Limb (tissue), 2 donors: ENCODE results near the gene KRT23.

Experiments used
- DNase-seq, 2 donors: peaks; one replicate each; pipeline ENCODE4 v3.0.0-alpha.2; 2016; ENCODE audit errors: extremely low spot score in 2 of 2

The KRT23 gene

DNA sequence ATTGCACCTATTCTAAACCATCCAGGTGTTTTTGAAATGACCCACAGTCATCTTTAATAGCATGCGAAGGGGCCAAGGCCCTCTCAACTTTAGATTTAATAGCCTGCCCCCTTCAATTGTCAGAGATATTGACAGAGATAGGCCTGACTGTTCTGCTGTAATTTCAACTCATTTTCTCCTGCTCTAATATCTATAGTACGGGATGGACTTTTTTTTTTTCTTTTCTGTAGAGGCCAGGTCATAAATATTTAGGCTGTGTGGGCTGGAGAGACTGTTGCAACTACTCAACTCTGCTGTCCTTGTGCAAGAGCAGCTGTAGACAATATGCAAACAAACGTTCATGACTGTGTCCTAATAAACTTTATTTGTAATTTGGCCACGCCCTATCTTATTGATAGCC lies 27.7 kb downstream of the KRT23 start:
- DNase-seq, result no peak

DNA sequence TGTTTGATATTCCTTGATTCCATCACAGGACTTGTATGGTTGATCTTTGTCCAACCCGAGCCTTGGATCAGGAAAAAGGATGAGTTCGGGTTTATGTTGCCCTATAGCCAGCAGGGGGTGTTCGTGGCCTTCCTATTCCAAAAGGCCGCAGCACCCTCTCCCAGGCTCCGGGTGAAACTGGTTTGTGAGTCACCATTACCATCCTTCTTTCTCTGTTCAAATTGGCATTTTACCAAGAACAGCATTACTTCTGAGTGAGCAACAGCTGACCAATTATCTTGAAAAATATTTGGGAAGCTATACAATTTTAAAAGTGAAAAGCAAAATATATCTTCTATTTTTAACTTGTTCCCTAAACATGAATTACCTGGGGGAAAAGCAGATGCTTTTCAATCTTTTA lies 28.1 kb downstream of the KRT23 start:
- peak; percentile 81 to 91 for DNase-seq

GRCh38 chr17:40906613-40907012 lies 30.8 kb downstream of the KRT23 start:
- no peak for DNase-seq

- no peak for DNase-seq
Measured at GRCh38 chr17:40905370-40905769, 32.1 kb downstream of the KRT23 start.

DNA sequence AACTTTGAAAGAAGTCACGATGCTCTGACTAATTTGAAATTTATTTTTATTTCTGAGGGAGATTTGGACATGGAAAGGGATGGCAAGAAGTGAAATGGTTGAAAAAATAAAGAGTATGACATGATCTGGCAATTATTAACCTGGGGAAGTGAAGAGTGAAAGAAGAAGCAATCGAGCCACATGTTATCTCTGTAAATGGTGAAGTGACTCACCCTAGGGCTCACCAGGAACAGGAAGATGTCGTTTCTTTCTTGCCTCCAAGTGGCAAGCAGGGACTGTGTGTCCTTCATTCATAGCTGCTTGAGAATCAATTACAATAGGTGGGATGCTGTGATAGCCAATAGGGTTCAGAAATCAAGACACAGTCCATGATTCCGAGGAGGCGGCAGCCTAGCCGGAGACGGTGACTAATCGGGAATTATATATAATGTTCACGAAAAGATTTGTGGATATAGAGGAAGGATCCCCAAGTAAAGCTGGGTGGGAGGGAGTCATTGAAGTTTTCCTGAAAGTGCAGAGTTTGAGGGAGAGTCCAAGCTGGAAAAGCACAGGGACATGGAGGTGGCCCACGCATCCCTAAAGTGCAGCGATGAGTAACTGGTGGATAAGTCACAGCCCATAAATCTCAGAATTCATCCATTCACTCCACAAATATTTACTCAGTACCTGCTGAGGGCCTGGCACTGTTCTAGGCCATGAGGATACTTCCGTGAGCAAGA lies 34.2 kb downstream of the KRT23 start:
- DNase-seq, result no peak

GRCh38 chr17:40902498-40902897 lies 34.9 kb downstream of the KRT23 start:
- DNase-seq, result no peak

- no peak for DNase-seq
Measured at GRCh38 chr17:40901981-40902474, 35.4 kb downstream of the KRT23 start.

- DNase-seq, result no peak
Measured at GRCh38 chr17:40900809-40901356, 36.6 kb downstream of the KRT23 start.

- no peak for DNase-seq
Measured at GRCh38 chr17:40896916-40897455, 40.5 kb downstream of the KRT23 start.

- no peak for DNase-seq
Measured at GRCh38 chr17:40895106-40895730, 42.2 kb downstream of the KRT23 start.

DNA sequence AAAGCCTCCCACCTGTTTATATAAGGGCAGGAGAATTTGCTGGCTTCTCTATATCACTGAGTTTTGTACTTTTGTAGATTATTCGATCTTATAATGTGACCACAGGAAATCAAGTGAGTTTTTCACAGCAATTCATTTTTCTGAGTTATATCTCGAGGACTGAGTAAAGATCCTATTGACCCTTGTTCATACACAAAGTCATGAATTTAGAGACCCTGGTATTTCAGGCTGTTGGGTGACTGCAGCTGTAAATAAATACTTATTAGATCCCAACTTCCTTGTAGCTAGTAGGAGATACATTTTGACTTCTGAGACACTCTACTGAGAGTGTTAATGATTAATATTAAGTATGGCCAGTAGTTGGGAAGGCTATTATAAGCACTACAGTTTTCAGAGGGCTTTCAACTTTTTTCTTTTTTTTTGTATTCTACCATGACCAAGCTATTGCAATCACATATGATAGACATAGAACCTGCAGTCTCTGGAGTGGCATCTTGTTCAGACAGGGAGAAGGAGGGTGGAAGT lies 49.2 kb downstream of the KRT23 start:
- DNase-seq, result no peak

DNA sequence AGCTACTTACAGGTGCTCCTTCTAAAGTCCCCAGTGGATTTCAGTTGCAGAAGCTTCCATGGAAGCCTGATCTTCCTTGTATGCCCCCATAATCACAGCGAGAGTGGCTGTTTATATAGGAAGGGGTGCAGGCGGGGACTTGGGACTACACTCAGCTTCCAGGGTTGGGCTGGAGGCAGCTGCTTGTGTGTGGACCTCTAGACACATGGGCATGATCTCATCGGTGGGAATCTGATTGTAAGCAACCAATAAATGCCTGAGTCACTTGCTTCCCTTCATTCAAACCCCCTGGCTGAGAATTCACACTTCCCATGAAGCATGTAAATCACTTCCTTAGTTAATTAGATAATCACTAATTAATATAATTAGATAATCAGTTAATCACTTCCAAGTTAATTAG lies 51.4 kb downstream of the KRT23 start:
- DNase-seq, result no peak

DNA sequence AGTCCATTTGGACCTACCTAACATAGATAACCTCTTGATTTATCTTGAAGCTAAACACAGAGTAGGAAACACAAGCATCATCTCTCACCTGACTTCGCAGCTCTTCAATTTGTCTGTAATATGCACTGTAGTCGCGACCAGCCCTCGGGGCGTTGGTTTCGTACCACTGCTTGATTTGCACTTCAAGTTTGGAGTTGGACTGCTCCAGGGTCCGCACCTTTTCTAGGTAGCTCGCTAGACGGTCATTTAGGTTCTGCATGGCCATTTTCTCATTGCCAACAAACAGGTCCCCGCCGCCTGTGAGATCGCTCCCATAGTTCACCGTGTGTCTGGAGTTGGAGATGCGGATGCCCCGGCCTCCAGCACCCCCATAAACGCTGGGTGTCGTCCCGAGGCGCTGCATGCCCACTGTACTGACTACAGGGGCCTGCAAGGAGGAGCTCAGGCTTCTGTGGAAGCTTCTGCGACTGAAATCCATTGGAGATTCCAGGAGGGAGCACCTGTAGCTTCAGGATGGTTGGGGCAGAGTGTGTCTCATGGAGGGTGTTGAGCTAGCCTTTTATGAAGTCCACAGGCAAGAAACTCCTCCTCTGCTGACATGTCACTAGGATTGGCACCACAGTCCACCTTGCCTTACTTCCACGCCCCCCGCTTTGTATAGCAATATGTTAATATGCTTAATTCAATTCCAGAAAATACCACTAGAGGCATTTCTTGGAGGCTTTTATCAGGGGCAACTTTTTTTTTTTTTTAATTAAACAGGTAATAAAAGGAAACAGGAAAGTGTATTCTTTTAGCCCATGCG lies 52.5 kb downstream of the KRT23 start, which contains the start of gene KRT20:
TSS of gene KRT20 (minus strand) at position 535 of the 805 bp plus-strand sequence. CDS start at position 478, 57 bp downstream.
- DNase-seq, result no peak

- DNase-seq, result no peak
Measured at GRCh38 chr17:40883626-40884334, 53.7 kb downstream of the KRT23 start.

- DNase-seq, result no peak
Measured at GRCh38 chr17:40883031-40883430, 54.4 kb downstream of the KRT23 start.

DNA sequence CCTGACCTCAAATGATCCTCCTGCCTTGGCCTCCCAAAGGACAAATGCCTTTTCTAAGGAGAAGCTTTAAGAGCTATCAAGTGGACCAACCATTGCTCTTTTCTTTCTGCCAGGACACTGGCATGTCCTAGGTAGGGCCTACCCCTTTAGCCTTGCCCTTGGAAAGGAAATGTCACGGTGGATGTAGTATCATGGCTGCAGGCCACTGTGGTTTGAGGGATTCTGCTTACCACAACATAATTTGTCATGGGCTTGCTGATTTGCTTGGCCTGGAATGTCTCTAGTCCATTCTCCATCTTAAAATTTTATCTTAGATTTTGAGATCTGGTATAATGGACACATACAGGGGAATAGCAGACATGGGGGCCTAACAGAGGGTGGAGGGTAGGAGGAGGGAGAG lies 58.4 kb downstream of the KRT23 start:
- DNase-seq, result no peak

- DNase-seq, result no peak
Measured at GRCh38 chr17:40878044-40878443, 59.4 kb downstream of the KRT23 start.

DNA sequence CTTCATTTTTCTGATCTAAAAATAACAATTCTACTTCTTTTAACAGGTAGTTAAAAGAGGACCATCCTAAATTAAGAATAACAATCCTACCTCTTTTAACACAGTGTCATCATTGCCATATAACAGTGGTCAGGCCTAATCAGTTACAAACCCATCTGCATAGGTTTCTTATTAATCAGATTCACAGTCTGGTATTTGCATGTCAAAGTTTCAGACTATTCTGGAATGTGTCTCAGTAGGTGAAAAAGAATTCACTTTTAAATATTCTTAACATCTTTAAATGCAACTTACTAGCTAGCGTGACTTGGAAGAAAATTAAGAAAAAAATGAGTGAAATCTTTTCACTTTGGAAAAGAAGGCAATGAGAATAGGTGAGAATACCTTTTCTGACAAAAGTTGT lies 63.6 kb downstream of the KRT23 start:
- no peak for DNase-seq

GRCh38 chr17:40873255-40873654 lies 64.2 kb downstream of the KRT23 start:
- no peak for DNase-seq
